Activated CD8-positive, alpha-beta memory T cell treated with anti-CD3 and anti-CD28 coated beads for 4 hours (primary cell): ENCODE measurements around the gene METTL25.
"Not testable (repeated sequence)": the region's sequence is repeated elsewhere in the genome, so short reads cannot be mapped to it uniquely, and the experiment has no call there.

Experiments
- DNase-seq, 2 donors: peaks; one replicate each; pipeline ENCODE4 v3.0.0-alpha.2; 2020; ENCODE audit warnings: low read depth in 2 of 2

Gene METTL25, protein sequence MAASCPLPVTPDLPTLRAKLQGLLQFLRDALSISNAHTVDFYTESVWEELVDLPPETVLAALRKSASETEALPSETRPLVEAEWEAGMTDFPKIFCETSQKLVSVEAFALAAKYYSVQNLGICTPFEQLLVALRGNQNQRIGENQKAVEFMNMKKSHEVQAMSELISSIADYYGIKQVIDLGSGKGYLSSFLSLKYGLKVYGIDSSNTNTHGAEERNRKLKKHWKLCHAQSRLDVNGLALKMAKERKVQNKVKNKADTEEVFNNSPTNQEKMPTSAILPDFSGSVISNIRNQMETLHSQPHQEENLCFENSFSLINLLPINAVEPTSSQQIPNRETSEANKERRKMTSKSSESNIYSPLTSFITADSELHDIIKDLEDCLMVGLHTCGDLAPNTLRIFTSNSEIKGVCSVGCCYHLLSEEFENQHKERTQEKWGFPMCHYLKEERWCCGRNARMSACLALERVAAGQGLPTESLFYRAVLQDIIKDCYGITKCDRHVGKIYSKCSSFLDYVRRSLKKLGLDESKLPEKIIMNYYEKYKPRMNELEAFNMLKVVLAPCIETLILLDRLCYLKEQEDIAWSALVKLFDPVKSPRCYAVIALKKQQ

DNA sequence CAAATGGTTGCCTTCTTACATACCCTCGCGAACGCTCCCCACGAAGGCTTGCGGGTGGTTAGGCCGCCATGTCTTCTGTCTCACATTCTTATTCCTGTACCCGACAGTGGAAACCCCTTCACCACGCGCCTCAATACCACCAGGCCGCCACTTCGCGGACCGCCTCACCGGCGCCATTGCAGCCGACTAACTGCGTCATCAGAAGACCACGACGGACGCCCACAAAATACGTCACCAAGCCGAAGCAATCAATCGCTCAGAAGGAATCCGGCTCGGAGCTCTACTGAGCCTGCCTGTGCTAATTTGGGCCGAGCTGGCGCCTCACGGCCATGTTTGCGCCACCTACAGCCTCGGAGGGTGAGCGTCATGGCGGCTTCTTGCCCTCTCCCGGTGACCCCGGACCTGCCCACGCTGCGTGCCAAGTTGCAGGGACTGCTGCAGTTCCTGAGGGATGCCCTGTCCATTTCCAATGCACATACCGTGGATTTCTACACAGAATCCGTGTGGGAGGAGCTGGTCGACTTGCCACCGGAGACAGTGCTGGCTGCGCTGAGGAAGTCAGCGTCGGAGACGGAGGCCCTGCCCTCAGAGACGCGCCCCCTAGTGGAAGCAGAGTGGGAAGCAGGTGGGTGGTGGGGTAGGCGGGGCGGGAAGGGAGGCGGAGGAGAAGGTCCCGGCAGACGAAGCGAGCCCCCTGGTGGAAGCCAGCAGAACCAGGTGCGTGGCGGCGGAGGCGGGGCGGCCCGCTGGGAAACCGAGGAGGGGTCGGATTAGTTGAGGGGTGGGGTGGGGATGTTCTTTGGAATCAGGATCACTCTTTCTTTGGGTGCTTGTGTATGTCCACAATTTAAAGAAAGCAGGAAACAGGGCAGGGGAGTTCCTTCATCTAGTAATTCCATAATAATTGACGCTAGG is at the start of gene METTL25, which contains the start of gene CCDC59:
Gene METTL25 (plus strand): TSS at position 330 of the 915 bp plus-strand sequence. CDS start 37 bp downstream, at position 367.
Gene CCDC59 (minus strand): TSS at position 188 of the 915 bp plus-strand sequence. CDS start 11 bp downstream, at position 177.
- DNase-seq: peak; percentile 95 to 97

DNA sequence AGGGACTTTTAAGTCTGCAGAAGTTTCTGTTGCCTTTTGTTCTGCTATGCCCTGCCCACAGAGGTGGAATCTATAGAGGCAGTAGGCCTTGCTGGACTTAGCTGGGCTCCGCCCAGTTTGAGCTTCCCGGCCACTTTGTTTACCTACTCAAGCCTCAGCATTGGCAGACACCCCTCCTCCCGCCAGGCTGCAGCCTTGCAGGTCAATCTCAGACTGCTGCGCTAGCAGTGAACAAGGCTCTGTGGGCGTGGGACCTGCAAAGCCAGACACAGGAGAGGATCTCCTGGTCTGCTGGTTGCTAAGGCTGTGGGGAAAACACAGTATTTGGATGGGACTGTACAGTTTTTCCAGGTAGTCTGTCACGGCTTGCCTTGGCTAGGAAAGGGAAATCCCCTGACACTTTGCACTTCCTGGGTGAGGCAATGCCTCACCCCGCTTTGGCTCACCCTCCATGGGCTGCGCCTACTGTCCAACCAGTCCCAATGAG is 43.9 kb upstream of the METTL25 start:
- DNase-seq: no peak

DNA sequence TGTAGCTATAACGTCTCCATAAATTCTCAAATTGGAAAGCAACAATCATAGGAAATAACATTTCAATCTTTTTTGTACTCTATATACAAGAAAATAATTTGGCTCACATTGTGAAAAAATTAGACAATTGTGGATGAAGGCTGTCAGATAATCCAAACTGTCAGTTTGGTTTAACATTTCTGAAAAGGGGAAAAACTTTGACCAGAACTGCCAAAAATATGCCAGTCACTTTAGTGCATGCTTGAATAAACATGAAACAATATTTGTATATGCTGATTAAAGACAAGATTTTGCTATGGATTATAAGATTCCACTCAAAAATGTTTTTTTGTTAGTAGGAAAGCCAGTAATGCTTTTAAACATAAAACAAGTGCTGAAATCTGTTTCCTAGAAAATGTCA is 39.1 kb upstream of the METTL25 start:
- no peak for DNase-seq

DNA sequence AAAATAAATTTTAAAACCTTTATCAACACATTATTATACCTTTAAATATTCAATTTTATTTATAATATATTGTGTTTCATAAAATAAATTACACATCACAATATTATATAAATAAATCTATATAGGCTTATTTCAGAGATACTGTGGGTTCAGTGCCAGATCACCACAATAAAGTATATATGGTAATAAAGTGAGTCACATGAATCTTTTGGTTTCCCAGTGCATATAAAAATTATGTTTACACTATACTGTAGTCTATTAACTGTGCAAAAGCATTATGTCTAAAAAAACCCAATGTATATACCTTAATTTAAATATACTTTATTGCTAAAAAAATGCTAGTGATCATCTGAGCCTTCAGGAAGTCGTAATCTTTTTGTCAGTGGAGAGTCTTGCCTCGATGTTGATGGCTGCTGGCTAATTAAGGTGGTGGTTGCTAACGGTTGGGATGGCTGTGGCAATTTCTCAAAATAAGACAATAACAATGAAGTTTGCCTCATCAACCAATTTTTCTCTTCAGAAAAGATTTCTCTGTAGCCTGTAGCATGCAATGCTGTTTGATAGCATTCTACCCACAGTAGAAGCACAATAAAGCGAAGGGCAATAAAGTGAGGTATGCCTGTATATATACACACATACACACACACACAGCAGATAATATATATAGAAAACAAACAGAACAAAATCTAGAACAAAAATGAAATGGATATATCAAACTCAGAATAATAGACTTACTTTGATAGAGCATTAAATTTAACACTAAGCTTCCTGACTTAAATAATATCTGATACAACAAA is 32.6 kb upstream of the METTL25 start:
- DNase-seq: no peak

DNA sequence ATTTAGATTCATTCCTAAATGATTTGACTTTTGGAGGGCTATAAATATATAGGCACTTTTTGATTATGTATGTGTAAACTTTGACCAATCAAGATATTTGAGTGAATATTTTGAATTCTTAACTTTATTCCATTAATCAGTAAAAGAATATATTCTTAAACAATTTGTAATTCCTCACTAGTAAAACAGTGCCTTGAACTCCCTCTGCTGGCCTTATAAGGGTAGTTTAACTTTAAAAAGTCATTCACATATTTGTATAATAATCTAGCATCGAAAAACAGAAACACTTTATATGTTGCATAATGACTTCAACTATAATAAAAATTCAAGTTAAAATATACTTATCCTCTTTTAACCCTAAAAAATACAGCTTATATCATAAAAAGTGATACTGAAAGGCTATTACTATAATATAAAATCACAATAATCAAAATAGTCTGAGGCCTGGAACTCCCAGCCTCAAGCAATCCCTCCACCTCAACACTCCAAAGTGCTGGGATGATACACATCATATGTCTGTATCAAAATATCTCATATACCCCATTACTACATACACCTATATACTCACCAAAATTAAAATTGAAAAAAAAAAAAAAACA is 31.3 kb upstream of the METTL25 start:
- DNase-seq: no peak

DNA sequence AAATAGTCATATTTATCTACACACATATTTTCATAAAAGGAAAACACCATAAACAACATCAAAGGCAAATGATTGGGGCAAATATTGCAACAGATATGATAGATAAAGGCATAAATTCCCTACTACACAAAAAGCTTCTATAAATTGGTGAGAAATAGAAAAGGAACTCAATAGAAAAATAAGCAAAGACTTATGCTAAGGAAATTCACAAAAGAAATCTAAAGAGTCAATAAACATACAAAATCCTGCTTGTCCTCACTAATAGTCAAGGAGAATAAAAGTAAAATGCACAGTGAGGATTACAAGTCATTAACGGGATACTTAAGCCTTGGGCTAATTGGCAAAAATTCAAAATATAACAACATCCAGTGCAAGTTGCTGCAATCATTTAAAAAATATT is 30.5 kb upstream of the METTL25 start:
- no peak for DNase-seq

DNA sequence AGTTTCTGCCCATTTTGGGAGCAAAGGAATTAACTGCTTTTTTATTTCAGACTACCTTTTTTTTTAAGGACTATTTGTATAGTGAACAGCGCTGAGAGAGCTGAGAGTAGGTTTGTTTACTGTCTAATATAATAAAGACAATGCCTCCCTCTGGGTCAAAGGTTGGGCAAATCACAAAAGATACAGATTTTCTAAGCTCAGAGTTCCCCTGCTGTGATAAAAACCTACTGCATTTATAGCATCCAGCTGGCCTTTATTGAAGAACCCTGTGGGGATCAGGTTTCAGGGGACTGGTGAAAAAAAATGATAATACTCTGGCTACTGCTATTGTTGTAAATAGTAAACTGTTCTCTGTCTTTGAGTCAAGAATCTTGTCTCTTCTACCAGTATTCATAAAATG is 28.8 kb upstream of the METTL25 start:
- DNase-seq: no peak

DNA sequence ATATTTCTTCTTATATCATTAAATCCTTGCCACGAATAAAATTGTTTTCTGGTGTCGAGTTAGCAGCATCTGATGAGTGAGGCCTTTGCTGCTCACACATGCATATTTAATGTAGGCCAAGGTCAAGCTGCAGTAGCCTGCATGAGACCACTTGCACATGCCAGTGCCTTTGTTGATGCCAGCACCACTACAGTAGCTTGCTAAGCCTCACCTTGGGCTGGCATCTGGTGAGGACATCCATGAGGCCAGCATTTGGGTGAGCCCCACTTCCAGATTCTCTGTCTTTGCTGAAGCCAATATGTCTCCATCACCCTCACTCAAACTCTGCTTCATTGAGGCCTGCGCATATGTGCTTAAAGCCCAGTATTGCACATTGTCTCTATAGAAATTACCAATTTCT is 8.2 kb upstream of the METTL25 start:
- no peak for DNase-seq

DNA sequence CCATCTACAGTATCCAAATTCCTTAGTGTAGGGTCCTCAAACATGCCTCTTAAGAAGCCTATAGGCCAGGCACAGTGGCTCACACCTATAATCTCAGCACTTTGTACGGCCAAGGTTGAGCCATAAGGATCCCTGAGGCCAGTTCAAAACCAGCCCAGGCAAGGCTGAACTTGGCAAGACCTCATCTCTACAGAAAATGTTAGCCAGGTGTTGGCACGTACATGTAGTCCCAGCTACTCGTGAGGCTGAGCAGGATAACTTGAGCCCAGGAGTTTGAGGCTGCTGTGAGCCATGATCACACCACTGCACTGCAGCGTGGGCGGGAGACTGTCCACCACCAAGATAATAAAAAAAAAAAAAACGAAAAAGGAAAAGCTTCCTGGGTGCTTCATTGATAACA is 6.9 kb upstream of the METTL25 start:
- no peak for DNase-seq

DNA sequence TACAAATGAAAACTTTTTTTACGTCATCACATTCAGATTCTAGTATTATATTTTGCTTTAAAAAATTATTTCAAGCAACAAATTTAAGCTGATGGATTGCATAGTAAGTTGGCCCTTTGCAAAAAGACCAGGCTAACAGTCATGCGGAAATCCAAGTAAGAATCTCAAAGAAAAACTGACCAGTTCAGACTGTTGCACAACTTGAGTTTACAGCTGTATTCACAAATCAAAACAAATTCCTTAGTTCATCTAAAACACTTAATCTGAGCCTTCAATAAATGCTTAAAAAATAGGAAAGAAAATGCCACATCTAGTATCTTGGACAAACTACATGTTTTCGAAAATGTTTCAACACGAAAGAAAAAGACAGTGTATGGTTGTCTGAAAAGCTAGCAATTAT is 989 bp upstream of the METTL25 start:
- no peak for DNase-seq

DNA sequence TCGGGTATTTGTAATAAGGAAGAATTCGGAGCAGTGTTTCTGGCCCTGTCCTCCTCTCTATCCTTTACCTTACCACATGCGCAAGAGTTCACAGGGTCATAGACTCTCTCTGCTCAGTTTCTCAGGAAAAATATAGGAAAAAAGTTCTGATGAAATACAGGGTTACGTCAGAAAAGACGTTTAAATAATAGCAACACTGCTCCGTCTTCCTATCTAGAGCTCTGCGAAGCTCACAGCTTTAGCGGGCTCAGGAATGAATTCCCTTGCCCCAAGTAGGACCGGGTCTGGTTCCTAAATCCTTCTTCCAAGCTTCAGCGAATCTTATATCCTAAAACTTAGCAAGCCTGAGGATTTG is 507 bp upstream of the METTL25 start:
- no peak for DNase-seq

DNA sequence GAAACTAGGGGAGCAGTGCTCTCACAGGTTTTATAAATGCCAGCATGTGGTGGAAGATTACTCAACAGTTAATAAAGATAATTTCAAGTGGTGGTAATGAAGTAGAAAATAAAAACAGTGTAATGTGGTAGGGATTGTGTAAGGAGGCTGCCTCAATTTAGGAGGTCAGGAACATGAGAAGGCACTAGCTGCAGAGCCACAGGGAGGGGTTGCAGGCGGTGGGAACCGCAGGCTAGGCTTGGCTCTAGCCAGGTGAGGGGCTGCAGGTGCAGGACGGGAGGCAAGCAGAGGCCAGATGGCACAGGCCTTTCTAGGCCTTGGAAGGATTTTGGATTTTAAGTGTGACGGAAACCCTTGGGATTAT is 768 bp downstream of the METTL25 start:
- DNase-seq: no peak

DNA sequence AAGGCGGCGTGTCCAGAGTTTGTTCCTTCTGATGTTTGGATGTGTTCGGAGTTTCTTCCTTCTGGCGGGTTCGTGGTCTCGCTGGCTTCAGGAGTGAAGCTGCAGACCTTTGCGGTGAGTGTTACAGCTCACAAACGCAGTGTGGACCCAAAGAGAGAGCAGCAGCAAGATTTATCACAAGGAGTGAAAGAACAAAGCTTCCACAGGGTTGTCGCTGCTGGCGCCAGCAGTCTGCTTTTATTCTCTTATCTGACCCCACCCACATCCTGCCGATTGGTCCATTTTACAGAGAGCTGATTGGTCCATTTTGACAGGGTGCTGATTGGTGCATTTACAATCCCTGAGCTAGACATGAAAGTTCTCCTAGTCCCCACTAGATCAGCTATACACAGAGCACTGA is 2.5 kb downstream of the METTL25 start:
- DNase-seq: not testable (repeated sequence)

DNA sequence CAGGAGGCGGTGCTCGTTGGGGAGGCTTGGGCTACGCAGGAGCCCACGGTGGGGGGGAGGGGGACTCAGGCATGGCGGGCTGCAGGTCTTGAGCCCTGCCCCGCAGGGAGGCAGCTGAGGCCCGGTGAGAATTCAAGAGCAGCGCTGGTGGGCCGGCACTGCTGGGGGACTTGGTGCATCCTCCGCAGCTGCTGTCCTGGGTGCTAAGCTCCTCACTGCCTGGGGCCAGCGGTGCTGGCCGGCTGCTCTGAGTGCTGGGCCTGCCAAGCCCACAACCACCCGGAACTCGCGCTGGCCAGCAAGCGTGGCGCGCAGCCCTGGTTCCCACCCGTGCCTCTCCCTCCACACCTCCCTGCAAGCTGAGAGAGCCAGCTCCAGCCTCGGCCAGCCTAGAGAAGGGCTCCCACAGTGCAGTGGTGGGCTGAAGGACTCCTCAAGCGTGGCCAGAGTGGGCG is 3.2 kb downstream of the METTL25 start:
- DNase-seq: no peak

DNA sequence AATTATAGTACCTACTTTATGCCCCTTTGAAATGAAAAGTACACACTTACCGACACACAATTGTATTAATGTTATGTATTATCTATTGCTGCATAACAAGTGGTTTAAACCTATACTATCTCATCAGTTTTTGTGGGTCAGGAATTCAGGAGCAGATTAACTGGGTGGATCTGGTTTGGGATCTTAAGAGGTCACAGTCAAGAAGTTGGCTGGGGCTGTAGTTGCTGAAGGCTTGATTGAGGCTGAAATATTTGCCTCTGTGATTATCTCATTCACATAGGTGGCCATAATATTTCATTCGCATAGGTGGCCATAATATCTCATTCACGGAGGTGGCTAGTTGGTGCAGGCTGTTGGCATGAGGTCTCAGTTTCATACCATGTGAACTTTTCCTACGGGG is 5.7 kb downstream of the METTL25 start:
- DNase-seq: no peak

DNA sequence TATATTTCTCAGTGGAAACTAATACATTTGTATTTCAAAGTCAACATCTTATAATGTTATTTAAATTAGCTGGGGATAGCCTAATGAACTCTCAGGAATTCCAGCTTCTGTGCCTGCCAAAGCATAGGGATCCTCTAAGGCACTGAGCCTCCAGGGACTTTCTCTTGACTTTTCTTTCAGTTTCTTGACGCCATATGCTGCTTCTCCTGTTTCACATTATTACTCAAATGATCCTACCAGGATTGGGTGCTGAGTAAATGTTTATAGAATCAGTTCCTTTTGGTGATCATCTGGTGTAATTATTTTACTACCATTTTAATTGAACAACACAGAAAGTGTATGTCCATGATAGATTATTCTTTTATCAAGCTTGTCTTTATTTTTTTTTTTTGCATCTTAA is 7.9 kb downstream of the METTL25 start:
- DNase-seq: no peak

DNA sequence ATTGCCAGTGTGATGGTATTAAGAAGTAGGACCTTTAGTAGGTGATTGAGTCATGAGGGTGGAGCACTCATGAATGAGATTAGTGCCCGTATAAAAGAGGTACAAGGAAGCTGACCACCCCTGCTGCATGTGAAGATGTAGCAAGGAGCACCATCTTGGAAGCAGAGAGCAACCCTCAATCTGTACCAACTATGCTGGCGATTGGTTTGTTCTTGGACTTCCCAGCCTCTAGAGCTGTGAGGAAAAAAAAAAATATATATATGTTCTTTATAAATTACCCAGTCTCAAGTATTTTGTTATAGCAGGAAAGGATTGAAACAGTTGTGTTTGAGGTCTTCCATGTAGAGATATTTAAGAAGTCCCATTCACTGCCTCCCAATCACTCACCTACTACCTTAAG is 16.9 kb downstream of the METTL25 start:
- no peak for DNase-seq

DNA sequence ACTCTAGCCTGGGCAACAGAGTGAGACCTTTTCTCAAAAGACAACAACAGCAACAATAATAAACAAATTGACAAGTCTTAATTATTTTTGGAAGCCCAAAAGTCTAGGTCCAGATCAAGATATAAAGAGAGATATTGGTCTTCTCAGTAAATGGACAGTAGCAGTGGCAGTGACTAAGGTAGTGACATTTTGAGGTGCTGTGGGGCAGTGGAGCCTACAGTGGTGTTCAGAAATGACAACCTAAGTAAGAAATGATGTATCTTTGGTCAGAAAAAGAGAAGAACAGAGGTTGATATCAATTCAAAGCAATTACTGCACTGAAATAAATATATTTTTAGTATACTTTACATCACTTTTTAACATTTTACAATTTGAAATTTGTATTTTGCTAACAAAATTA is 20.7 kb downstream of the METTL25 start:
- DNase-seq: no peak

DNA sequence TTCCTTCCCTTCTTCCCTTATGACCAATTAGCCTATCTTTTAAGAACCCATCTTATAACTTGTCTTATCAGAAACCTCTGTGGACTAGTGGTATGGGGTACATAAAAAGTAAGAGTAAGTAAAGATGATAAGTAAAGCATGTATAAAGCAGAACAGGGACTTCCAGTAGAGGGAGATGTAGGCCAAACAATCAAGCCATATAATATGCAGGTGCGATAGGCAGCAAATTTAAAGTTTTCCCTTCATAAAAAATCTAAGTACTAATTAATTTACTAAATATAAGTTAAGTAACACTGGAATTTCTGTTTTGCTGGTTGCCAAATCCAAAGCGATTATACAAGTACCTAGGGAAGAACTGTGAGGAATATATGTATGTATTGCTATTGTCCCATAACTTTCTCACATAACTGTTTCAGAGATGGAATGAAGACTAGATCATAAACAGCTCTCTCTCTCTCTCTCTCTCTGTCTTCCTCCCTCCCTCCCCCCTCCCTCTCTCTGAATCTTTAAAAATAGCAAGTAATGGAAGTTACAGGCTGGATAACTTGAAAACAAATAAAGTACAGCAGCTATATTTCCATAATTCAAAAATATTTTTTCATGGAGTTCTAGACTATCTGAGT is 25.7 kb downstream of the METTL25 start:
- DNase-seq: no peak

DNA sequence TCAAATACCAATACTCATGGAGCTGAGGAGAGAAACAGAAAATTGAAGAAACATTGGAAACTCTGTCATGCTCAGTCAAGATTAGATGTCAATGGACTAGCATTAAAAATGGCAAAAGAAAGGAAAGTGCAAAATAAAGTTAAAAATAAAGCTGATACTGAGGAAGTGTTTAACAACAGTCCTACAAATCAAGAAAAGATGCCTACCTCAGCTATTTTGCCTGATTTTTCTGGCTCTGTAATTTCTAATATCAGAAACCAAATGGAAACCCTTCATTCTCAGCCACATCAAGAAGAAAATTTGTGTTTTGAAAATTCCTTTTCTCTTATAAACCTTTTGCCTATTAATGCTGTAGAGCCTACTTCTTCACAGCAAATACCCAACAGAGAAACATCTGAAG is 40.5 kb downstream of the METTL25 start:
- no peak for DNase-seq

DNA sequence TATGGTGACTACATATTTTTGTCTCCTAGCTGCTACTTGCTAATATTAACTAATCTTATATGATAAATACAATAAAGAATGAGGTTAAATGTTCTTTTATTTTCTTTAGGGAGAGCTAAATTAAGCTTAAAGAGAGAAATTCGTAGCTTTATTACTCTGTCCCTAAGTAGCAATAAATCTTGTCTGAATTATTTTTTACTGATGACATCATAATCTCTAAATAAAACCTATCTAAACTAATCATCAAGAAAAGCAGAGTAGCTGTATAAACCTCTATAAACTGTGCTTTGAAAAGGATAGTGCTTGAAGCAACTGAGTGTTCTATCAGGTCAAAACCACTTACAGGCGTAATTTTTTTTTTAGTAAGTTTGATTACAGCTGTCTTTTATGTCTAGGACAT is 42.5 kb downstream of the METTL25 start:
- DNase-seq: no peak
